ENCODE results near the gene DUSP1. TPM values are rescaled to one million over a fixed set of nuclear protein-coding genes. Genes with fewer than 3 reads are reported as not detected.

DUSP1 gene
- total and polyA plus RNA-seq, 2 of the 13 experiments (the other 11 are each of a cell fraction or from before 2014, with no cell fraction given), result 27.1 to 55.5 TPM

GRCh38 chr5:172793577-172794488, 22.8 kb upstream of the DUSP1 start (continued):
- TF ChIP-seq, protein P1, sequence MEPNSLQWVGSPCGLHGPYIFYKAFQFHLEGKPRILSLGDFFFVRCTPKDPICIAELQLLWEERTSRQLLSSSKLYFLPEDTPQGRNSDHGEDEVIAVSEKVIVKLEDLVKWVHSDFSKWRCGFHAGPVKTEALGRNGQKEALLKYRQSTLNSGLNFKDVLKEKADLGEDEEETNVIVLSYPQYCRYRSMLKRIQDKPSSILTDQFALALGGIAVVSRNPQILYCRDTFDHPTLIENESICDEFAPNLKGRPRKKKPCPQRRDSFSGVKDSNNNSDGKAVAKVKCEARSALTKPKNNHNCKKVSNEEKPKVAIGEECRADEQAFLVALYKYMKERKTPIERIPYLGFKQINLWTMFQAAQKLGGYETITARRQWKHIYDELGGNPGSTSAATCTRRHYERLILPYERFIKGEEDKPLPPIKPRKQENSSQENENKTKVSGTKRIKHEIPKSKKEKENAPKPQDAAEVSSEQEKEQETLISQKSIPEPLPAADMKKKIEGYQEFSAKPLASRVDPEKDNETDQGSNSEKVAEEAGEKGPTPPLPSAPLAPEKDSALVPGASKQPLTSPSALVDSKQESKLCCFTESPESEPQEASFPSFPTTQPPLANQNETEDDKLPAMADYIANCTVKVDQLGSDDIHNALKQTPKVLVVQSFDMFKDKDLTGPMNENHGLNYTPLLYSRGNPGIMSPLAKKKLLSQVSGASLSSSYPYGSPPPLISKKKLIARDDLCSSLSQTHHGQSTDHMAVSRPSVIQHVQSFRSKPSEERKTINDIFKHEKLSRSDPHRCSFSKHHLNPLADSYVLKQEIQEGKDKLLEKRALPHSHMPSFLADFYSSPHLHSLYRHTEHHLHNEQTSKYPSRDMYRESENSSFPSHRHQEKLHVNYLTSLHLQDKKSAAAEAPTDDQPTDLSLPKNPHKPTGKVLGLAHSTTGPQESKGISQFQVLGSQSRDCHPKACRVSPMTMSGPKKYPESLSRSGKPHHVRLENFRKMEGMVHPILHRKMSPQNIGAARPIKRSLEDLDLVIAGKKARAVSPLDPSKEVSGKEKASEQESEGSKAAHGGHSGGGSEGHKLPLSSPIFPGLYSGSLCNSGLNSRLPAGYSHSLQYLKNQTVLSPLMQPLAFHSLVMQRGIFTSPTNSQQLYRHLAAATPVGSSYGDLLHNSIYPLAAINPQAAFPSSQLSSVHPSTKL (CRISPR knock-in tag; IDR thresholded peaks at IDR 0.05), result peak; percentile 56; the same call in 1 of the 2 replicates
- TF ChIP-seq MAX (IDR thresholded peaks at IDR 0.05) (peak; percentile 53; the same call in 1 of the 2 replicates), ATF3 (CRISPR knock-in tag; IDR thresholded peaks at IDR 0.05) (peak; percentile 76; the same call in 1 of the 2 replicates), EP300 (IDR thresholded peaks at IDR 0.05; ENCODE audit: low read depth in 2 of 2, low read length in 2 of 2) (peak in 1 of 2 experiments; percentile 59; a peak in 2 of 4 replicates), EP300 (CRISPR knock-in tag; IDR thresholded peaks at IDR 0.05; ENCODE audit: borderline replicate concordance) (no peak), MAFG (CRISPR knock-in tag; IDR thresholded peaks at IDR 0.05) (no peak), NFYB (CRISPR knock-in tag; IDR thresholded peaks at IDR 0.05) (0 out of 2 replicates have a peak, but pooled peaks have one; percentile 22), KLF12 (CRISPR knock-in tag; IDR thresholded peaks at IDR 0.05; ENCODE audit: borderline replicate concordance) (no peak; the same call in 1 of the 2 replicates), THAP11 (CRISPR knock-in tag; IDR thresholded peaks at IDR 0.05) (no peak), IRF2 (CRISPR knock-in tag; IDR thresholded peaks at IDR 0.05) (0 out of 2 replicates have a peak, but pooled peaks have one; percentile 17)
- TF ChIP-seq, protein P2, sequence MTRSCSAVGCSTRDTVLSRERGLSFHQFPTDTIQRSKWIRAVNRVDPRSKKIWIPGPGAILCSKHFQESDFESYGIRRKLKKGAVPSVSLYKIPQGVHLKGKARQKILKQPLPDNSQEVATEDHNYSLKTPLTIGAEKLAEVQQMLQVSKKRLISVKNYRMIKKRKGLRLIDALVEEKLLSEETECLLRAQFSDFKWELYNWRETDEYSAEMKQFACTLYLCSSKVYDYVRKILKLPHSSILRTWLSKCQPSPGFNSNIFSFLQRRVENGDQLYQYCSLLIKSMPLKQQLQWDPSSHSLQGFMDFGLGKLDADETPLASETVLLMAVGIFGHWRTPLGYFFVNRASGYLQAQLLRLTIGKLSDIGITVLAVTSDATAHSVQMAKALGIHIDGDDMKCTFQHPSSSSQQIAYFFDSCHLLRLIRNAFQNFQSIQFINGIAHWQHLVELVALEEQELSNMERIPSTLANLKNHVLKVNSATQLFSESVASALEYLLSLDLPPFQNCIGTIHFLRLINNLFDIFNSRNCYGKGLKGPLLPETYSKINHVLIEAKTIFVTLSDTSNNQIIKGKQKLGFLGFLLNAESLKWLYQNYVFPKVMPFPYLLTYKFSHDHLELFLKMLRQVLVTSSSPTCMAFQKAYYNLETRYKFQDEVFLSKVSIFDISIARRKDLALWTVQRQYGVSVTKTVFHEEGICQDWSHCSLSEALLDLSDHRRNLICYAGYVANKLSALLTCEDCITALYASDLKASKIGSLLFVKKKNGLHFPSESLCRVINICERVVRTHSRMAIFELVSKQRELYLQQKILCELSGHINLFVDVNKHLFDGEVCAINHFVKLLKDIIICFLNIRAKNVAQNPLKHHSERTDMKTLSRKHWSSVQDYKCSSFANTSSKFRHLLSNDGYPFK (CRISPR knock-in tag; IDR thresholded peaks at IDR 0.05; ENCODE audit: borderline replicate concordance), result 0 out of 2 replicates have a peak, but pooled peaks have one; percentile 18
- TF ChIP-seq, protein P3, sequence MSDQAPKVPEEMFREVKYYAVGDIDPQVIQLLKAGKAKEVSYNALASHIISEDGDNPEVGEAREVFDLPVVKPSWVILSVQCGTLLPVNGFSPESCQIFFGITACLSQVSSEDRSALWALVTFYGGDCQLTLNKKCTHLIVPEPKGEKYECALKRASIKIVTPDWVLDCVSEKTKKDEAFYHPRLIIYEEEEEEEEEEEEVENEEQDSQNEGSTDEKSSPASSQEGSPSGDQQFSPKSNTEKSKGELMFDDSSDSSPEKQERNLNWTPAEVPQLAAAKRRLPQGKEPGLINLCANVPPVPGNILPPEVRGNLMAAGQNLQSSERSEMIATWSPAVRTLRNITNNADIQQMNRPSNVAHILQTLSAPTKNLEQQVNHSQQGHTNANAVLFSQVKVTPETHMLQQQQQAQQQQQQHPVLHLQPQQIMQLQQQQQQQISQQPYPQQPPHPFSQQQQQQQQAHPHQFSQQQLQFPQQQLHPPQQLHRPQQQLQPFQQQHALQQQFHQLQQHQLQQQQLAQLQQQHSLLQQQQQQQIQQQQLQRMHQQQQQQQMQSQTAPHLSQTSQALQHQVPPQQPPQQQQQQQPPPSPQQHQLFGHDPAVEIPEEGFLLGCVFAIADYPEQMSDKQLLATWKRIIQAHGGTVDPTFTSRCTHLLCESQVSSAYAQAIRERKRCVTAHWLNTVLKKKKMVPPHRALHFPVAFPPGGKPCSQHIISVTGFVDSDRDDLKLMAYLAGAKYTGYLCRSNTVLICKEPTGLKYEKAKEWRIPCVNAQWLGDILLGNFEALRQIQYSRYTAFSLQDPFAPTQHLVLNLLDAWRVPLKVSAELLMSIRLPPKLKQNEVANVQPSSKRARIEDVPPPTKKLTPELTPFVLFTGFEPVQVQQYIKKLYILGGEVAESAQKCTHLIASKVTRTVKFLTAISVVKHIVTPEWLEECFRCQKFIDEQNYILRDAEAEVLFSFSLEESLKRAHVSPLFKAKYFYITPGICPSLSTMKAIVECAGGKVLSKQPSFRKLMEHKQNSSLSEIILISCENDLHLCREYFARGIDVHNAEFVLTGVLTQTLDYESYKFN (CRISPR knock-in tag; conservative IDR thresholded peaks at IDR 0.05), result peak; percentile 84
